Natural killer cell treated with Interleukin-12 subunit alpha and Interleukin-12 subunit beta and Interleukin-15 and Interleukin-18, amount 100 ng/mL, for 72 hours (primary cell): ENCODE data around the gene CDC42BPB. TPM values are rescaled to one million over a fixed set of nuclear protein-coding genes. Genes with fewer than 3 reads are reported as not detected.
A peak's percentile ranks its signal among the peaks of the same experiment; 100 is the strongest.
"Not testable (repeated sequence)": the region's sequence is repeated elsewhere in the genome, so short reads cannot be mapped to it uniquely, and the experiment has no call there.

Experiments
- ATAC-seq, 2 donors: fragments of 150-1000 bp; cut with Tn5 transposase in 1 of 2; sonication (Bioruptor Pico), chemical (Tn5 transposase) in 1 of 2; 2 replicates each; pipeline ENCODE4 v1.10.0; 2021
- DNase-seq: peaks from one replicate; pipeline ENCODE4 v3.0.0; 2022; ENCODE audit warnings: low spot score
- H3K27ac Mint-ChIP-seq, 2 donors: 1 replicate in 1 of 2; 2 replicates in 1 of 2; pipeline ENCODE4 v1.8.0; 2022; ENCODE audit warnings: mixed read lengths in 2 of 2, mild to moderate bottlenecking in 1 of 2, moderate library complexity in 1 of 2
- H3K27me3 Mint-ChIP-seq, 2 donors: 1 replicate in 1 of 2; 2 replicates in 1 of 2; pipeline ENCODE4 v1.8.0; 2022; ENCODE audit warnings: mixed read lengths in 2 of 2
- H3K36me3 Mint-ChIP-seq: one replicate; pipeline ENCODE4 v1.8.0; 2022; ENCODE audit warnings: mixed read lengths
- H3K4me1 Mint-ChIP-seq, 2 donors: 1 replicate in 1 of 2; 2 replicates in 1 of 2; pipeline ENCODE4 v1.8.0; 2022; ENCODE audit warnings: low read depth in 2 of 2, mixed read lengths in 2 of 2, mild to moderate bottlenecking in 1 of 2
- H3K4me3 Mint-ChIP-seq: one replicate; pipeline ENCODE4 v1.8.0; 2022; ENCODE audit warnings: mixed read lengths
- H3K9me3 Mint-ChIP-seq: 2 replicates; pipeline ENCODE4 v1.8.0; 2022; ENCODE audit warnings: mixed read lengths
- total RNA-seq, 2 donors: library from RNA; stranded (reverse); gene quantifications; one replicate each; pipeline ENCODE4 v1.2.3, GENCODE V29; 2022

CDC42BPB gene
- total RNA-seq, 2 donors from 2014 or later: 2.2 to 3.6 TPM

GRCh38 chr14:102930138-102930752, 127.1 kb downstream of the CDC42BPB start:
- H3K27ac Mint-ChIP-seq: no peak overlapping the region
- no peaks in the 10 kb centered on the region for H3K36me3 Mint-ChIP-seq
- no peak overlapping the region for H3K4me3 Mint-ChIP-seq
- no peak for ATAC-seq
- no peaks in the 10 kb centered on the region for H3K9me3 Mint-ChIP-seq
- peak; percentile 57 for DNase-seq
- H3K27me3 Mint-ChIP-seq: peaks cover 11 to 12% of the 10 kb centered on the region in 2 donors
- peaks cover 0 to 4% of the 10 kb centered on the region in 2 donors for H3K4me1 Mint-ChIP-seq

GRCh38 chr14:102929241-102930137, 127.9 kb downstream of the CDC42BPB start:
- DNase-seq: peak; percentile 60
- H3K4me3 Mint-ChIP-seq: no peak overlapping the region
- no peak for ATAC-seq
- H3K4me1 Mint-ChIP-seq: peaks cover 0 to 4% of the 10 kb centered on the region in 2 donors
- peaks cover 11 to 12% of the 10 kb centered on the region in 2 donors for H3K27me3 Mint-ChIP-seq
- no peak overlapping the region for H3K27ac Mint-ChIP-seq
- H3K9me3 Mint-ChIP-seq: no peaks in the 10 kb centered on the region
- no peaks in the 10 kb centered on the region for H3K36me3 Mint-ChIP-seq

- H3K9me3 Mint-ChIP-seq: no peaks in the 10 kb centered on the region
- no peaks in the 10 kb centered on the region for H3K36me3 Mint-ChIP-seq
- ATAC-seq (peak; percentile 60 to 78), DNase-seq (peak; percentile 64)
- H3K27ac Mint-ChIP-seq: no peak overlapping the region
- peaks cover 11 to 14% of the 10 kb centered on the region in 2 donors for H3K27me3 Mint-ChIP-seq
- peak overlapping the region; percentile 38 for H3K4me3 Mint-ChIP-seq
- H3K4me1 Mint-ChIP-seq: peaks cover 0 to 4% of the 10 kb centered on the region in 2 donors
Measured at GRCh38 chr14:102928412-102929240, 128.7 kb downstream of the CDC42BPB start.

- Mint-ChIP-seq H3K27ac (no peak overlapping the region), H3K9me3 (no peaks in the 10 kb centered on the region), H3K4me3 (peak overlapping the region; percentile 38), H3K36me3 (no peaks in the 10 kb centered on the region), H3K4me1 (peaks cover 0 to 4% of the 10 kb centered on the region in 2 donors), H3K27me3 (peaks cover 11 to 14% of the 10 kb centered on the region in 2 donors)
- ATAC-seq: peak in 1 of 2 donors; percentile 29
- DNase-seq: peak; percentile 37
Measured at GRCh38 chr14:102927878-102928411, 129.4 kb downstream of the CDC42BPB start.

GRCh38 chr14:102927346-102927877, 129.9 kb downstream of the CDC42BPB start:
- no peak overlapping the region for H3K4me3 Mint-ChIP-seq
- H3K27ac Mint-ChIP-seq: no peak overlapping the region
- H3K36me3 Mint-ChIP-seq: no peaks in the 10 kb centered on the region
- DNase-seq: peak; percentile 40
- peaks cover 11 to 14% of the 10 kb centered on the region in 2 donors for H3K27me3 Mint-ChIP-seq
- peak in 1 of 2 donors; percentile 1 for ATAC-seq
- H3K9me3 Mint-ChIP-seq: no peaks in the 10 kb centered on the region
- H3K4me1 Mint-ChIP-seq: peaks cover 0 to 4% of the 10 kb centered on the region in 2 donors

- H3K36me3 Mint-ChIP-seq, H3K4me3 Mint-ChIP-seq, H3K27ac Mint-ChIP-seq, ATAC-seq, H3K9me3 Mint-ChIP-seq, H3K4me1 Mint-ChIP-seq, DNase-seq: not testable (repeated sequence)
- H3K27me3 Mint-ChIP-seq: peaks cover 11 to 14% of the 10 kb centered on the region in 2 donors
Measured at GRCh38 chr14:102926840-102927239, 130.5 kb downstream of the CDC42BPB start.

GRCh38 chr14:102926104-102926503, 131.2 kb downstream of the CDC42BPB start:
- H3K4me1 Mint-ChIP-seq: peaks cover 0 to 4% of the 10 kb centered on the region in 2 donors
- DNase-seq (peak; percentile 1), ATAC-seq (no peak)
- H3K27me3 Mint-ChIP-seq: peaks cover 11 to 14% of the 10 kb centered on the region in 2 donors
- no peak overlapping the region for H3K4me3 Mint-ChIP-seq
- no peak overlapping the region for H3K27ac Mint-ChIP-seq
- H3K9me3 Mint-ChIP-seq: no peaks in the 10 kb centered on the region
- no peaks in the 10 kb centered on the region for H3K36me3 Mint-ChIP-seq

GRCh38 chr14:102925646-102926045, 131.7 kb downstream of the CDC42BPB start:
- peaks cover 11 to 14% of the 10 kb centered on the region in 2 donors for H3K27me3 Mint-ChIP-seq
- no peak for DNase-seq
- no peak overlapping the region for H3K4me3 Mint-ChIP-seq
- H3K27ac Mint-ChIP-seq: no peak overlapping the region
- peaks cover 0 to 4% of the 10 kb centered on the region in 2 donors for H3K4me1 Mint-ChIP-seq
- ATAC-seq: no peak
- H3K9me3 Mint-ChIP-seq: no peaks in the 10 kb centered on the region
- no peaks in the 10 kb centered on the region for H3K36me3 Mint-ChIP-seq

- H3K27me3 Mint-ChIP-seq: peaks cover 11 to 14% of the 10 kb centered on the region in 2 donors
- DNase-seq: peak; percentile 38
- no peak overlapping the region for H3K27ac Mint-ChIP-seq
- no peaks in the 10 kb centered on the region for H3K9me3 Mint-ChIP-seq
- peaks cover 0 to 4% of the 10 kb centered on the region in 2 donors for H3K4me1 Mint-ChIP-seq
- no peaks in the 10 kb centered on the region for H3K36me3 Mint-ChIP-seq
- ATAC-seq: no peak
- no peak overlapping the region for H3K4me3 Mint-ChIP-seq
Measured at GRCh38 chr14:102924632-102925588, 132.4 kb downstream of the CDC42BPB start.

- Mint-ChIP-seq H3K36me3 (no peaks in the 10 kb centered on the region), H3K27me3 (peaks cover 11 to 14% of the 10 kb centered on the region in 2 donors), H3K4me1 (peaks cover 0 to 4% of the 10 kb centered on the region in 2 donors), H3K27ac (no peak overlapping the region), H3K4me3 (no peak overlapping the region), H3K9me3 (no peaks in the 10 kb centered on the region)
- DNase-seq: no peak
- no peak for ATAC-seq
Measured at GRCh38 chr14:102923925-102924486, 133.3 kb downstream of the CDC42BPB start.

GRCh38 chr14:102923201-102923924, 134.0 kb downstream of the CDC42BPB start:
- ATAC-seq (no peak), DNase-seq (no peak)
- Mint-ChIP-seq H3K27ac (no peak overlapping the region), H3K4me3 (no peak overlapping the region), H3K27me3 (peaks cover 11 to 14% of the 10 kb centered on the region in 2 donors), H3K4me1 (peaks cover 0 to 4% of the 10 kb centered on the region in 2 donors), H3K36me3 (no peaks in the 10 kb centered on the region), H3K9me3 (no peaks in the 10 kb centered on the region)
